Activated CD8-positive, alpha-beta memory T cell treated with anti-CD3 and anti-CD28 coated beads for 1 hour (primary cell): ENCODE measurements around the gene NEURL2.
"Not testable (repeated sequence)": the region's sequence is repeated elsewhere in the genome, so short reads cannot be mapped to it uniquely, and the experiment has no call there.

Source experiments
- DNase-seq, 2 donors: peaks; one replicate each; pipeline ENCODE4 v3.0.0-alpha.2; 2020; ENCODE audit warnings: low read depth in 1 of 2; ENCODE audit errors: extremely low read depth in 1 of 2

The NEURL2 gene

DNA sequence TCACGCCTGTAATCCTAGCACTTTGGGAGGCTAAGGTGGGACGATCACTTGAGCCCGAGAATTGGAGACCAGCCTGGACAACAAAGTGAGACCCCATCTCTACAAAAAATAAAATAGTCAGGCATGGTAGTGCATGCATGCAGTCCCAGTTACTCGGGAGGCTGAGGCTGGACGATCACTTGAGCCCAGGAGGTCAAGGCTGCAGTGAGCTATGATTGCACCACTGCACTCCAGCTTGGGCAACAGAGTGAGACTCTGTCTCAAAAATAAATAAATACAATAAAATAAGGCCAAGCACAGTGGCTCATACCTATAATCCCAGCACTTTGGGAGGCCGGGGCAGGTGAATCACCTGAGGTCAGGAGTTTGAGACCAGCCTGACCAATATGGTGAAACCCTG lies 10.3 kb upstream of the NEURL2 start:
- not testable (repeated sequence) for DNase-seq

DNA sequence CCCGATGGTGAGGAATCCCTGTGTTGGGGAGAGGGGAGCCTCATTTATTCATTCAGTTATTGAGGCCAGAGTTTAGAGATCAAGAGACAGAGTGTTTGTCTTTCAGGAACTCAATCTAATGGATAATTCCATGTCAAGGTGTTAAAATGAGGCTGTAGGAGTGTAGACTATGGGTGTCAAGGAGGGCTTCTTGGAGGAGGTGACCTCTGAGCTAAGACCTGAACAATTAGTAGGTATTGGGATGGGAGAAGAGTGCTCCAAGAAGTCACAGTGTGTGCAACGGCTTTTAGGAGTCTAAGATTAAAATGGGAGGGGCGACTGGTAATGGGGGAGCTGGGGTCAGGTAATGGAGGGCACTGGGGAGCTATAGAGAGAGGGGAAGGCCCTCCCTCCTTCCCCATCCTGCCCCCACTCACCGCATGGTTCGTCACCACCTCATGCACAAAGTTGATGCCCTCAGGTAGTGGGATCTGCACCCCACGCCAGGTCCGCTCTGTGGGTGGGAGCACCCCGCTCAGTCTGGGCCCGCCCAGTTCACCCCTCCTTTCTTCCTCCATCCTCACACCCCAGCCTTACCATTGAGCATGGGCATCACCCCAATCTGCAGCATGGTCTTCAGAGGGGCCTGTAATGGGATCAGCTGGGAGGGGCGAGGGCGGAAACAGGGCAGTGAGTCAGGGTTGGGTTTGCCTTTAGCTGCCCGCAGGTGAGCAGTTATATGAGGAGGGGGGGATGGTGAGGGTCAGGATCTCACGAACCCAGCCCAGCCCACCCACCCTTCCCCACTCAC lies 8.2 kb upstream of the NEURL2 start:
- no peak for DNase-seq

DNA sequence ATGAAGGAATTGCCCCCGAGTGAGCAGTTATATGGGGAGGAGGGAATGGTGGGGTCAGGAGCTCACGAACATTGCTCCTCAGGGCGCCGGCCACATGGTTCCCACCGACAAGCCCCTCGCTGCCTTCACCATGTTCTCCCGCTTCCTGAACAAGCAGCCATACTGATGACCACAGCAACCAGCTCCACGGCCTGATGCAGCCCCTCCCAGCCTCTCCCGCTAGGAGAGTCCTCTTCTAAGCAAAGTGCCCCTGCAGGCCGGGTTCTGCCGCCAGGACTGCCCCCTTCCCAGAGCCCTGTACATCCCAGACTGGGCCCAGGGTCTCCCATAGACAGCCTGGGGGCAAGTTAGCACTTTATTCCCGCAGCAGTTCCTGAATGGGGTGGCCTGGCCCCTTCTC lies 7.3 kb upstream of the NEURL2 start:
- DNase-seq = no peak

DNA sequence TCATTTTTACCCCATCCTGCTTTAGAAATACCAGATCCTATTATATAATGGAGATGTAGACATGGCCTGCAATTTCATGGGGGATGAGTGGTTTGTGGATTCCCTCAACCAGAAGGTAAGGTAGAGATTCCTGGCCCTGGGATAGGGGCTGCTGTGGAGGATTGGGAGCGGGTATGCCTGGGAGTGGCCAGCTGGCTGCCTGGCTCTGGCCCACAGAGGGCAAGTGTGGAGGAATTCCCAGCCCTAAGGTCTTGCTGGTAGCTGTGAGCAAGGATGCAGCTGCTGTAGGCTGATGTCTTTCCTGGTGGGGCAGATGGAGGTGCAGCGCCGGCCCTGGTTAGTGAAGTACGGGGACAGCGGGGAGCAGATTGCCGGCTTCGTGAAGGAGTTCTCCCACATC lies 6.7 kb upstream of the NEURL2 start:
- DNase-seq = no peak

DNA sequence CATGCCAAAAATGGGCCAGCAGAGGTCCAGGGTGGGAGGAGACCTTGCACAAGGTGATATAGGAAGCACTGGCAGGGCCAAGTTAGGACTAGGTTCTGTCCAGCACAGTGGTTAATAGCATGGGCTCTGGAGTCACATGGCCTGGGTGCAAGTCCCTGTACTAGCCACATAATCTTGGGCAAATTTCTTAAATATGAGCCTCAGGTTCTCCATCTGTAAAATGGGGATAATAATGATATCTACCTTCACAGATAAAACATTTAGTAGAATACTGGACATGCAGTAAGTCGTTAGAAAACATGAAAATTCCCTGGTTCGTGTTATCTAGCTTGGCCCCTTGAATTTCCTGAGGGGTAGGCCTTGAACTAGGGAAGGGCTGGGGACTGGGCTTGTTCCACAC lies 6.3 kb upstream of the NEURL2 start:
- no peak for DNase-seq

DNA sequence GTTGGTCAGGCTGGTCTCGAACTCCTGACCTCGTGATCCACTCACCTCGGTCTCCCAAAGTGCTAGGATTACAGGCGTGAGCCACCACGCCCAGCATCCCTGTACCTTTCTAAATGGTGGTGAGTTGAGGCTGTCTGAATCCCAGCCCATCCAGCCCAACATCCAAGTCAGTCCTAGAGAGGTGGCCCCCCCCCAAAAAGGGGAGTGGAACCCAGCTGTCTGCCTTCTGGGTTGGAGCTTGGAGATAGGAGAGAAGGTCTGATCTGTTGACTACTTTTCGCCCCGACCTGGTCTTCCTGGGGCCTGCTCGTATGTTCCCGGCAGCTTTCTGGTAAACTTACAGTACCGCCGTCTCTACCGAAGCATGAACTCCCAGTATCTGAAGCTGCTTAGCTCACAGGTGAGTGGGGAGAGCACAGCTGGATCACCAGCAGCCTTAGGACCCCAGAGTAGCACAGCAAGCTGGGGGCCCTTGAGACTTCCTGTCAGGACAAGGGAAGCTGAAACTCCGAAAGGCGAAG lies 5.7 kb upstream of the NEURL2 start:
- DNase-seq = no peak

DNA sequence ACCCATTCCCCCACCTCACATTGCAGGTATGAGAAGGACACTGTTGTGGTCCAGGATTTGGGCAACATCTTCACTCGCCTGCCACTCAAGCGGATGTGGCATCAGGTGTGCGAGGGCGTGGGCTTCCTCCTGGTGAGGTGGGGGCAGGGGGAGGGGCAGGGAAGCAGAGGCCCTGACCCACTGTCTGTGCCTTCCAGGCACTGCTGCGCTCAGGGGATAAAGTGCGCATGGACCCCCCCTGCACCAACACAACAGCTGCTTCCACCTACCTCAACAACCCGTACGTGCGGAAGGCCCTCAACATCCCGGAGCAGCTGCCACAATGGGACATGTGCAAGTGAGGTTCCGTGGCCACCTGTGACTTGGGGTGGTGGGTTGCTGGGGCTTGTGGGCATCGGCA lies 3.8 kb upstream of the NEURL2 start:
- DNase-seq = no peak

DNA sequence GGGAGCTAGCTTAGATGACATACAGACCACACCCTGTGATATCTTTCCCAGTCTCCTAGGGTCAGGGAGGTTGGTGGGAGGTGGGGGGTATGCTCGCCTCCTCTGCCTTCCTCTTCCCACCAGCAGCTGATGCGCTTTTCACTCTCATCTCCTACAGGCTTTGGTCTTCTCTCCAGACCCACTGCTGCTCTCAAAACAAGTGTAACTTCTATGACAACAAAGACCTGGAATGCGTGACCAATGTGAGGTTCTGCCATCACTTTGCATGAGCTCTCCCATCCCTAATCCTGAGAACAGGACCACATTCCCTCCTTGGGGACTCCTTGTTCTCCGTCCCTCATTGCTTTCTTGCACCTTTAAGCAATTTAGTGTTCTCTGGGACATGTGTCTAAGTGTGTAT lies 2.8 kb upstream of the NEURL2 start:
- DNase-seq = no peak

DNA sequence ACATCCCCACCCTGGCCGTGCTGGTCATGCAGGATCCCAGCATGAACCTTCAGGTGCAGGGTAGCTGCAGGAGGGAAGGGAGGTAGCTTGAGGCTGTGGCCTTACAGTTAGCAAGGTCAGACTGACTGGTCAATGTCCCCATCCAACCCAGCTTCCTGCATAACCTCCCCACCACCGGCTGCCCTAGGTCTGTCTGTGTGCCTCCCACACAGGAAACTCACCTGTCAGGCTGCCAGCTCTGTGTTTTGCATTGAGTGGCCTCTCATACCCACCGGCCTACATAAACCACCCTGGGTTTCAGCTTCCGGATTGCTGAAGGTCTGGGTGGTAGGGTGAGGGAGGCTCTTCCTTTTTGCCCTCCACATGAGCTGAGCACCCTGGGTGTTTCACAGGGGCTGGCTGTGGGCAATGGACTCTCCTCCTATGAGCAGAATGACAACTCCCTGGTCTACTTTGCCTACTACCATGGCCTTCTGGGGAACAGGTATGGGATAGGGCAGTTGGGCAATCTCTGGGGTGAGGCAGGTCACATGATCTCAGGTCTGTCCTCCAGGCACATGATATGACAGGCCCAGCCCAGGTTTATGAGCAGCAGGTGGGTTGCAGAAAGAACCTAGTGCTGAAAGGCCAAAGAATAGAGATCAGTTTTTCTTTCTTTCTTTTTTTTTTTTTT lies 2.0 kb upstream of the NEURL2 start:
- no peak for DNase-seq

DNA sequence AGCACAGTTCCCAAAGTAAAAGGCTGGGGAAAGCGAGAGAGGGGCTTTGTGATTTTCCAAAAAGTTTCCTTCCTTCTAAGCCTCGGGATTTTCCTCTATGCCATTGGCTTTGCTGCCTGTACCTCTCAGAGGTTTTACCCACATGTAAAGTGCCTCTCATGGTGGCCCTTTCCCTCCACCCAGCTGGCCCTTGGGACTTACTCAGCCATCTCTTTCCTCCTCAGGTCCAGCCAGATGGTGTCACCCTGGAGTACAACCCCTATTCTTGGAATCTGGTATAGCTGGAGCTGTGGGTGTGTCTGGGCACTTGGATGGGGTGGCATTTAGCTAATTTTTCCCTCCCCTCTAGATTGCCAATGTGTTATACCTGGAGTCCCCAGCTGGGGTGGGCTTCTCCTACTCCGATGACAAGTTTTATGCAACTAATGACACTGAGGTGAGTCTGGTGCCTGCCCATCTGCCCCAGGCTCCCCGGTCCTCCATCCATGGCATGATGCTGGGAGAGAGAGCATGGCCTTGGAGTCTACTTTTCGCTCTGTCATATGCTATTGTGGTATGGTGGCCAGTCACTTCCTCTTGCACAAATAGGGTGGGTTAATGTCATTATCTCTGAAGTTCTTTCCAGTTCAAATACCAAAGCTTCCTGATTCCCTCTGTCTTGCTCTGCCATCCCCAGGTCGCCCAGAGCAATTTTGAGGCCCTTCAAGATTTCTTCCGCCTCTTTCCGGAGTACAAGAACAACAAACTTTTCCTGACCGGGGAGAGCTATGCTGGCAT lies 1.2 kb upstream of the NEURL2 start:
- no peak for DNase-seq

DNA sequence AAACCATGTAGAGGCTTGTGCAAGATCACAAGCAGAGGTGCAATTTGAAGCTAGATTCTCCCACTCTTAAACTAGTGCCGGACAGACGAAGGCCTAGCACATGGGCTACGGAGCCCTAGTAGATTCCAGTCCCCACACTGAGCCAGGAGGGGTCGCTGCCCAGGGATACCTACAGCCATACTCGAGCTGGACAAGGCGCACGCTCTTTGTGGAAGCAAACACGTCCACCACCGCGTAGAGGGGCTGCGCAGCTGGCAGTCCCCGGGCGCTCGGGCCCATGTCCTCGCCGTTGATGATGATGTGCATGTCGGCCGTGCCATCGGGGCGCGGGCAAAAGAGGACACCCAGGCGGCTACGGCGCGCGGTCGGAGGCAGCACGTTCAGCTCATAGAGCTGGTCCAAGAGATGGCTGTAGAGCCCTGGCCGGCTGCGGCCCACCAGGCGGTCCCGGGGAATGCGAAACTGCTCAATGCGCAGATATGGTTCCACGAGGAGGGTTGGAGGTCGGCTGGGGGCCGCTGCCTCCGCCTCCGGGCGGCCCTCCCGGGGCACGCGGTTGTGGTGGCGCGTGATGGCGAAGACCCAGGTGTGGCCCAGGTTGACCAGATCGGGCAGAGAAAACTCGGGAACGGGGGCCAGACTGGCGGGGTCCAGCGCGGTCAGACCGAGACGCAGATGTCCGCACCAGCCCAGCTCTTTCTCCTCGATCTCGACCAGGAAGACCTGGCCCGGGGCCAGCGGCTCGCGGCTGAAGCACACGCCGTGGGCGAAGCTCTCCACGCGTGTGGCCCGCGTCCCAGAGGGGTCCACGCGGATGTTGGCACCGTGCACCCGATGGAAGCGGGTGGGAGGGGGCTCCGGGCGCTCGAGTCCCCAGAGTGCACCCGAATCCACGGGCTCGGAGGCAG lies 677 bp downstream of the NEURL2 start:
- DNase-seq = peak in 1 of 2 donors; percentile 28

DNA sequence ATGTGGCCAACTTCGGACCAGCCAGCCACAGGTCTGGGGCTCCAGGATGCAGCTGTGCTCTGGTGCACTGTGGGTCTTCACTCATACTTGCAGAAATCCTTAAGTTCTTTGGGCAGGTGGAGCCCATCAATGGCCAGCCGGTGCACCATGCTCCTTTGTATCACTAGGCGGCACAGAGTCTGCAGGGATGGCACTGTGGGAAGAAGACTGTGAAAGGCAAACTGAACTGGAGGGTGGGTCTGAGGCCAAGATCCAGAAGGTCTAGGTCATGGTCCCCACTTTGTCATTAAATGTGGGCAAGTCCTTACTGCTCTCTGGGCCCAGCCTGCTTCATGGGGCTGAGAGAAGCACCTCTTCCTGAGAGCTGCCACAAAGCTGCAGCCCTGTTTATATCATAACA lies 2.3 kb downstream of the NEURL2 start:
- DNase-seq = no peak

DNA sequence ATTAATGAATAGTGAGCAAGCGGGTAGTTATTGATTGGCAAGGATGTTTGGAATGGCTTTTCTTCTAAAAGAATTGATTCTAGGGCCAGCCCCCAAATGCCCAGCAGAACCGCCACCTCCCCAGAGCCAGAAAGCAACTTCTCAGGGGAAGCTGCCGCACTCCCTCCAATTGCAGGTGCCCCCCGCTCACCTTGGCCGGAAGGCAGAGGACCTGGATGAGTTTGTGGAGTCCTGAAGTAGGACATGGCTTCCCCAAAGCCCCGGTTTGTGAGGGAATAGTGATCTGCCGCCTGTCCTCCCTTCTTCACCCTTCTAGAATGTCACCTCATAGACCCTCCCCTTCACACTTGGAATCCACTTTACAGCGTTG lies 3.7 kb downstream of the NEURL2 start, which contains the start of gene SPATA25:
Gene SPATA25, minus strand, starts transcription at position 277 of the 370 bp plus-strand sequence. Its CDS starts 32 bp downstream, at position 245.
- DNase-seq = no peak

DNA sequence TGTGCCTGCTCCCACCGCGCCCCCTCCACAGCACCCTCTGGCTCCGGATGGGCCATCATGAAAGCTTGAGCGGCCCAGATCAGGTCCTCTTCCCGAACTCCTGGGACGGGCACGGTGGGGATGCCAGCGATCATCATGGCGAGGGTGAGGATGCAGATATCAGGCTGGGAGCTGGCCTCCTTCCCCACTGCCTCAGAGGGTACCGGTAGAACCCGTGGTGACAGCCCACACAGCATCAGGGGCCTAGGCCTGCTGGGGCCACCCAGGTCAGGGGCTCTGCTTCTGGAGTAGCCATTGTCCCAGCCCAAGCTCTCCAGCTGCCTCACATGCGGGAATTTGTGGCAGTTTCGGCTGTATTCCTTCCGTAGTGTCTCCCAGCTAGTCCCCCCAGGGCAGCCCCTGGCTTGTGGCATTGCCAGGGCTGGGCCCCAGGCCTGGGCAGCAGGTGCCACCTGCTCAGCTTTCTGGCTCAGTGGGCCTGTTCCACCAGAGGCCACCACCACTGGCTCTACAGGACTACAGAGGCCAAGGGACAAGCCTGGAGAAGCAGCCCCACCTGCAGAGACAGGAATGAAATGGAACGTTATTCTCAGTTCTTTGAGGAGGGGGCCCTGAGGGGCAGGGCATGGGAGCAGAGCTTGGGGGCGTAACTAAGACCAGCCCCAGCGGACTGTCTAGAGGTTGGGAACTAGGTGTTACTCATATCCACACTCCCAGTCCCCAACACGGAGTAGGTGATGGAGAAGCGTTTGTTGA lies 4.2 kb downstream of the NEURL2 start:
- no peak for DNase-seq

DNA sequence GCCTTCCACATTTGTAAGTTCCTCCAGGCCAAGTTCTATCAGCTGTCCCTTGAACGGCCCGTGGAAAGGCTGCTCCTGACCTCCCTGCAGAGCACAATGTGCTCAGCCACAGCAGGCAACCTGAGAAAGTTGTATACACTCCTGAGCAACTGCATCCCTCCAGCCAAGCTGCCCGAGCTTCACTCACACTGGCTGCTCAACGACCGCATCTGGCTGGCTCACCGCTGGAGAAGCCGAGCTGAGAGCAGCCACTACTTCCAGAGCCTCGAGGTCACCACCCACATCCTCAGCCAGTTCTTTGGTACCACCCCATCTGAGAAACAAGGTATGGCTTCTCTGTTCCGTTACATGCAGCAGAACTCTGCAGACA lies 7.9 kb downstream of the NEURL2 start:
- no peak for DNase-seq

DNA sequence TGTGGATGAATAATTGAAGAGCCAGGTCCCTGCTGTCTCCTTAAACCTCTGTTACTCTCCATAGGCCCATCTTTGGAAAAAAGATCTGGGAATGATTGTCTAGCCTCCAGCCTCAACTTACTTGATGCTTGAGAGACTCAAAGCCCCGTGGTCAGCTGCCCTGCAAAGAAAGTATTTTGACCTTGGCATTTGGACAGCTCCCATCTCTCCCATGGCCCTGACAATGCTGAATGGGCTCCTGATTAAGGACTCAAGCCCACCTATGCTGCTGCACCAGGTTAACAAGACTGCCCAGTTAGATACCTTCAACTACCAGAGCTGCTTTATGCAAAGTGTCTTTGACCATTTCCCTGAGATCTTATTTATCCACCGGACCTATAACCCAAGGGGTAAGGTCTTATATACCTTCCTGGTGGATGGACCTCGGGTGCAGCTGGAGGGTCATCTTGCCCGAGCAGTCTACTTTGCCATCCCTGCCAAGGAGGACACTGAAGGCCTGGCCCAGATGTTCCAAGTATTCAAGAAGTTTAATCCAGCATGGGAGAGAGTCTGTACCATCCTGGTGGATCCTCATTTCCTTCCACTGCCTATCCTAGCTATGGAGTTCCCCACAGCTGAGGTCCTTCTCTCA lies 8.4 kb downstream of the NEURL2 start:
- DNase-seq = no peak

DNA sequence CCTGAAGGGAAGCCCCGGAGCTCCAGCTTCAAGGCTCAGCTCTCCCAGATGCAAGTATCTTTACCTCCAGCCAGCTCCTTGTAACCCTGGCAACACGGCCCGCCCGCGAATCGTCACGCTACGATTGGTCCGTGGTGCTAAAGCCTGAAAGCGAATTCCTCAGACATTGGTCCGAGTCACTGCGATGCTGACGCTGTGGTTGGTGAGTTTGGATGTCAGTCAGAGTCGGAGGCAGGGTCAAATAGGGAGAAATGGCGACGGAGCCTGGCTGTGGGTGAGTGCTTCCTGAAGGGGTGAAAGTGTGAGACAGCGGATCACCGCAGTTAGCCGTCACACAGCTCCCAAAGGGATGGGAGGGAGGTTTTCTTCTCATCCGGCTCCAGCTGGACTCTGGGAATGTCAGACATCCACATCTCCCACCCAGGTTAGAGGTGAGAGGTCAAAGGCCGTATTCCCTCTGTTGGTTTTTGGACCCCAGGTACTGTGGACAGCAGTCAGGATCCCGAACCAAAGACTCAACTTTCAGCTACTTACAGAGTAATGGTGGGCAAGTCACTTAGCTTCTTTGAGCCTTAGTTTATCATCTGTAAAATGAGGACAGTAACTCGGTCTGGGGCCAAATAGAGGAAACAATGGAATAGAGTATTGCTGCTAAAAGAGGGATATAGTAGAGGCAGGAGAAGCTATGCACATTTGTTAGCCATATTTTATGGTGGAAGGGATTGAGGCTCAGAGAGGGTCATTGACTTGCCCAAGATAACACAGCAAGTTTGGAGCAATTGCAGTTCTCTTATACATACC lies 9.8 kb downstream of the NEURL2 start, which contains the start of gene ZSWIM1:
Gene ZSWIM1, plus strand, starts transcription at position 240 of the 801 bp plus-strand sequence. CDS start 1,366 bp downstream, outside the sequence.
- peak; percentile 95 to 97 for DNase-seq

DNA sequence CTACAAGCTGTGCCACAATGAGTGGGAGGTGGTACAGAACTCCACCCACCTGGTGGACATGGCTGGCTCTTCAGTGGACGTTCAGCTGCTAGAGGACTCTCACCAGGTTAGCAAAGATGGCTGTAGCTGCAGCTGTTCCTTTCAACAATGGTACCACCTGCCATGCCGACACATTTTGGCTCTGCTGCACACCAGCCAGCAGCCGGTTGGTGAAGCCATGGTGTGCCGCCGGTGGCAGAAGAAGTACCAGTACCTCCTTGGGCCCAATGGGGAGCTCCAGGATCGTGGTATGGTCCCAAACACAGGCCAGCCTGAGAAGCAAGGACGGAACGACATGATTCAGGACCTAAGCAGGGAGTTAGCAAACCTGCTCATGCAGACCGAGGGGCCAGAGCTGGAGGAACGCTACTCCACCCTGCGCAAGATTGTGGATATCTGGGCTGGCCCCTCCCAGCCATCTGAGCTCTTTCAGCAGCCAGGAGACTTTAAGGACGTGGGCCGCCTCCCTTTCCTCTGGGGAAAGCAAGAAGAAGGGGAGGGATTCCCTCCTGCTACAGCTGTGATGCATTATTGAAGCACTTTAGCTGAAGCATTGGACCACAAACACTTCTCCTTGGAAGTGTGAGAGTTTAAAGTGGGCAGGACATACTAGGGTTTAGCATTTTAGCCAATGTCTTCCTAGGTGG lies 12.8 kb downstream of the NEURL2 start:
- no peak for DNase-seq
